ENCODE measurements around the gene GDF11. TPM values are rescaled to one million over a fixed set of nuclear protein-coding genes. Genes with fewer than 3 reads are reported as not detected.

The GDF11 gene
- total and polyA plus RNA-seq, 2 of the 4 experiments (the other 2 are of a cell fraction): 2.7 to 12.9 TPM

GRCh38 chr12:55728939-55729818, 13.7 kb upstream of the GDF11 start, which contains the start of gene CD63:
TSS of gene CD63 (minus strand) at chr12:55729009. CDS start at chr12:55728341, 668 bp downstream.
- Histone ChIP-seq H2BK15ac (ENCODE audit: low read depth, low read length) (peak within 1 kb of the TSS; percentile 97; the same call in 2 of the 3 replicates), H3K4me2 (ENCODE audit: low read depth, low read length) (peak within 1 kb of the TSS; percentile 94), H3K18ac (ENCODE audit: low read depth, low read length) (peak within 1 kb of the TSS; percentile 87), H3K36me3 (ENCODE audit: control insufficient read depth, insufficient read depth, low read length) (peaks cover 30% of the 10 kb centered on the region), H2BK120ac (ENCODE audit: low read depth, low read length) (peak within 1 kb of the TSS; percentile 98), H4K20me1 (ENCODE audit: insufficient read depth, low read length) (peaks cover 49% of the 10 kb centered on the region), H4K8ac (ENCODE audit: low read depth in 2 of 2, low read length in 2 of 2) (peak within 1 kb of the TSS; percentile 97 to 99), H3K79me1 (ENCODE audit: low read depth in 1 of 2, low read length in 2 of 2) (peaks cover 8 to 67% of the 10 kb centered on the region in 2 experiments), H4K5ac (ENCODE audit: low read depth, low read length) (peak within 1 kb of the TSS; percentile 81), H3K4me3 (ENCODE audit: insufficient read depth, low read depth, low read length) (peak within 1 kb of the TSS; percentile 90), H3K4ac (ENCODE audit: low read depth, low read length) (peak within 1 kb of the TSS; percentile 100), H3K9ac (ENCODE audit: low read depth, low read length) (peak within 1 kb of the TSS; percentile 94), H2AK5ac (ENCODE audit: low read depth, low read length) (peak within 1 kb of the TSS; percentile 99), H3K27me3 (ENCODE audit: control insufficient read depth, insufficient read depth, low read length) (no peaks in the 10 kb centered on the region), H3K9me1 (ENCODE audit: insufficient read depth, low read length) (no peaks in the 10 kb centered on the region), H3K4me1 (ENCODE audit: control insufficient read depth, insufficient read depth, low read length) (peaks cover 8% of the 10 kb centered on the region), H2AK9ac (replicated peaks; ENCODE audit: low read depth, low read length, poor library complexity) (peak within 1 kb of the TSS; percentile 100), H4K91ac (ENCODE audit: insufficient read depth, low read depth, low read length) (peak within 1 kb of the TSS; percentile 100), H3K23ac (ENCODE audit: low read depth, low read length) (peak within 1 kb of the TSS; percentile 99), H3K27ac (ENCODE audit: insufficient read depth, low read length) (peak within 1 kb of the TSS; percentile 98), H3K9me3 (ENCODE audit: control insufficient read depth, insufficient read depth, low read length) (no peaks in the 10 kb centered on the region), H3K56ac (ENCODE audit: extremely low read depth, insufficient read depth, low read length) (peak within 1 kb of the TSS; percentile 98), H2AFZ (replicated peaks; ENCODE audit: low read length, poor library complexity) (peak within 1 kb of the TSS; percentile 94), H2BK5ac (ENCODE audit: low read depth, low read length, poor library complexity, severe bottlenecking) (peak within 1 kb of the TSS; percentile 99), H2BK20ac (ENCODE audit: low read depth, low read length) (peak within 1 kb of the TSS; percentile 82), H3K14ac (replicated peaks; ENCODE audit: low read depth, low read length) (peak within 1 kb of the TSS; percentile 99)
- ChIA-PET POLR2A (ENCODE audit: unreplicated experiment) (interaction anchor here (0.6 to 1.7 kb wide), 4 partner anchors 9 to 198 kb away, joined by 3 to 8 read pairs (median 6); partner anchors contain the start of genes PYM1 and RDH5), CTCF (interaction anchor here (0.6 to 2.0 kb wide), 4 partner anchors 9 to 74 kb away, joined by 3 to 16 read pairs (median 3); no protein-coding TSS in a partner anchor)
- WGBS, 2 experiments (ENCODE audit: extremely low coverage in 2 of 2, insufficient read length in 1 of 2): 0% methylated on average over 1 of the region's 61 CpGs; no CpG with 5 or more reads in 1 of the 2 experiments
- intact Hi-C loops (cut with micrococcal nuclease) (no loop called here), dilution Hi-C loops (cut with HindIII; ENCODE audit: low sequenced_read_pairs, unreplicated experiment) (no loop called here), in situ Hi-C loops (cut with MboI; ENCODE audit: low sequenced_read_pairs) (no loop called here)
- peak; percentile 94 for DNase-seq
- BruUV-seq (replicated peaks): no TSS peak
- peak; percentile 68 for ATAC-seq (ENCODE audit: low read depth)
- 0 out of 2 replicates have a peak, but pooled peaks have one; percentile 8 for TF ChIP-seq RFX5 (IDR thresholded peaks at IDR 0.05; ENCODE audit: low read depth, low read length)
- TF ChIP-seq CHD1 (IDR thresholded peaks at IDR 0.05; ENCODE audit: low read depth, low read length): no peak; the same call in 1 of the 2 replicates
- TF ChIP-seq ELK1 (IDR thresholded peaks at IDR 0.05; ENCODE audit: borderline replicate concordance, low read depth, low read length): no peak
- TF ChIP-seq MAZ (IDR thresholded peaks at IDR 0.05; ENCODE audit: borderline replicate concordance, low read depth, low read length): peak; percentile 93
- TF ChIP-seq NFE2L2 (IDR thresholded peaks at IDR 0.05; ENCODE audit: low read depth, low read length): no peak
- peak; percentile 30 for TF ChIP-seq RCOR1 (IDR thresholded peaks at IDR 0.05; ENCODE audit: insufficient replicate concordance, low read length)
- TF ChIP-seq FOS (IDR thresholded peaks at IDR 0.05; ENCODE audit: low read depth, low read length): peak; percentile 92
- TF ChIP-seq POLR2A (IDR thresholded peaks at IDR 0.05; ENCODE audit: low read depth, low read length): peak; percentile 92
- no peak for TF ChIP-seq CTCF (conservative IDR thresholded peaks at IDR 0.05; ENCODE audit: low read depth, low read length)
- no peak for TF ChIP-seq MAFK (IDR thresholded peaks at IDR 0.05; ENCODE audit: low read depth, low read length)
- no peak for TF ChIP-seq SMC3 (IDR thresholded peaks at IDR 0.05; ENCODE audit: low read depth, low read length)
- peak; percentile 74; the same call in 1 of the 2 replicates for TF ChIP-seq MXI1 (IDR thresholded peaks at IDR 0.05; ENCODE audit: borderline replicate concordance, low read depth, low read length)
- TF ChIP-seq RAD21 (IDR thresholded peaks at IDR 0.05; ENCODE audit: low read length): no peak
- TF ChIP-seq CEBPB (IDR thresholded peaks at IDR 0.05; ENCODE audit: low read depth, low read length): no peak; the same call in 1 of the 2 replicates
- TF ChIP-seq BHLHE40 (IDR thresholded peaks at IDR 0.05; ENCODE audit: low read depth, low read length): peak; percentile 78

All from IMR-90 (cell line).